Progenitor cell of endocrine pancreas (in vitro differentiated cells): Measurements from ENCODE around the gene GBP2. TPM values are rescaled to one million over a fixed set of nuclear protein-coding genes. Genes with fewer than 3 reads are reported as not detected.

ENCODE experiments used
- DNase-seq: peaks from one replicate; pipeline ENCODE4 v3.0.0; 2021; ENCODE audit warnings: low spot score; ENCODE audit not compliant: unreplicated experiment
- H3K27ac Mint-ChIP-seq: 2 replicates; pipeline ENCODE4 v1.8.0; 2021; ENCODE audit warnings: mild to moderate bottlenecking, moderate library complexity, mixed read lengths
- H3K27me3 Mint-ChIP-seq: 2 replicates; pipeline ENCODE4 v1.8.0; 2021; ENCODE audit warnings: mixed read lengths
- H3K36me3 Mint-ChIP-seq: 2 replicates; pipeline ENCODE4 v1.8.0; 2022; ENCODE audit warnings: mixed read lengths; ENCODE audit not compliant: insufficient read depth
- H3K4me1 Mint-ChIP-seq: 2 replicates; pipeline ENCODE4 v1.8.0; 2021; ENCODE audit warnings: low read depth, mixed read lengths
- H3K4me3 Mint-ChIP-seq: 2 replicates; pipeline ENCODE4 v1.8.0; 2021; ENCODE audit warnings: low read depth, mild to moderate bottlenecking, moderate library complexity, mixed read lengths
- H3K9me3 Mint-ChIP-seq: 2 replicates; pipeline ENCODE4 v1.8.0; 2021; ENCODE audit warnings: low read depth, mixed read lengths
- CTCF ChIP-seq: fragments of 200-600 bp; sonication (generic); IDR thresholded peaks from one replicate; pipeline ENCODE4 v1.5.0; 2021; ENCODE audit warnings: antibody characterized with exemption, mild to moderate bottlenecking; ENCODE audit not compliant: unreplicated experiment
- total RNA-seq: library from RNA; stranded (reverse); gene quantifications from 2 replicates; pipeline ENCODE4 v1.2.1, GENCODE V29; 2021

GBP2 gene
- total RNA-seq, 1 donor from 2014 or later: 0.10 TPM

DNA sequence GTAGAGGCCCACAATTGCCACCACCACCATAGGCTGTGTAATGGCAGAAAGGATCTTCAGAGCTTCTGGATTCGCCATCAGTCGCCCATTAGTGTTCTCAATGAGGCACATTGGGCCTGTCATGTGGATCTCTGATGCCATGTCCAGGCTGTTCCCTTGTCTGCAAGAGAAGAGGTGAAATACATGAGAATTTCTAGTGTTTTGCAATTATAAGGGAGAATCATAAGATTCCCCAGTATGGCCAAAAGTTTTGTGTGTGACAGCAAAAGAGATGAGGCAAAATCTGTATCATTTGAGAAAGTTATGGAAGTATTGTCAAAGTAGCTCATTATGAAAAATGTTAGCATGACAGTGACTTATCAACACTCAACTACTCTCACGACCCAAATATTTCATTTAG, 62.8 kb downstream of the GBP2 start:
- no peak overlapping the region for H3K4me3 Mint-ChIP-seq
- no peak overlapping the region for H3K27ac Mint-ChIP-seq
- no peak for TF ChIP-seq CTCF
- no peaks in the 10 kb centered on the region for H3K9me3 Mint-ChIP-seq
- H3K4me1 Mint-ChIP-seq: no peaks in the 10 kb centered on the region
- H3K36me3 Mint-ChIP-seq: no peaks in the 10 kb centered on the region
- no peak for DNase-seq
- H3K27me3 Mint-ChIP-seq: no peaks in the 10 kb centered on the region

DNA sequence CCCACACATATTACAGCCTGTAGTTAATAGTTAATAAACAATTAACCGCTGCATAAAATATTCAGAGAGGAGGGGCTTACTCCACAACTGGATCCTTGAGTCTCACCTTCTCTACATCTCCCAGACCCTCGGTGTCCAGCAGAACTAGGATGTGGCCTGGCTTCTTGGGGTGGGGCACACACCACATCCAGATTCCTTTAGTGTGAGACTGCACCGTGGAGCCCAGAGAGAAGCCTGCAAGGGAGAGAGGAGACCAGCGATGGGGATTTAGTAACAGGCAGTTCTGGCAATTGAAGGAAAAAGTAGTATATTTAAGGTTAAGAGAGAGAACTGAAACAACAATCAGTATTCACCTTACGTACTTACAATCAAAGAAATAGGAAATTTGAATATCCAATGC, 65.8 kb downstream of the GBP2 start:
- Mint-ChIP-seq H3K9me3 (no peaks in the 10 kb centered on the region), H3K4me3 (no peak overlapping the region), H3K4me1 (peaks cover 1% of the 10 kb centered on the region), H3K27ac (no peak overlapping the region), H3K36me3 (no peaks in the 10 kb centered on the region), H3K27me3 (no peaks in the 10 kb centered on the region)
- no peak for TF ChIP-seq CTCF
- DNase-seq: no peak

Other genes starting within 250 kb of the GBP2 start
- gene GTF2B, start 234.5 kb downstream of the GBP2 start, total RNA-seq: 26.3 and 27.4 TPM in 2 replicates
- gene KYAT3, start 133.5 kb downstream of the GBP2 start, total RNA-seq: 54.7 and 56.2 TPM in 2 replicates
- gene RBMXL1, start 133.5 kb downstream of the GBP2 start, total RNA-seq: 14.4 and 15.0 TPM in 2 replicates
- gene GBP3, start 103.2 kb downstream of the GBP2 start, total RNA-seq: not detected in 2 replicates
- not detected in 2 replicates for gene GBP1, start 60.9 kb downstream of the GBP2 start, total RNA-seq
- not detected in 2 replicates for gene GBP7, start 49.9 kb upstream of the GBP2 start, total RNA-seq
- 0.14 TPM in 1 of 2 replicates, not detected in the other for gene GBP4, start 72.8 kb upstream of the GBP2 start, total RNA-seq
- gene GBP5, start 146.7 kb upstream of the GBP2 start, total RNA-seq: not detected in 2 replicates
- gene GBP6, start 237.9 kb upstream of the GBP2 start, total RNA-seq: not detected in 2 replicates